Stimulated activated naive CD8-positive, alpha-beta T cell treated with anti-CD3 and anti-CD28 coated beads, Interleukin-15, Interleukin-2, amounts not matched to agents 100 ng/mL and 50 ng/mL, for 24 hours (primary cell): ENCODE measurements around the gene GRHL1.
"Not testable (repeated sequence)": the region's sequence is repeated elsewhere in the genome, so short reads cannot be mapped to it uniquely, and the experiment has no call there.

Experiments
- H3K27ac Mint-ChIP-seq: one replicate; pipeline ENCODE4 v1.8.0; 2021; ENCODE audit warnings: mild to moderate bottlenecking, mixed read lengths
- H3K27me3 Mint-ChIP-seq: one replicate; pipeline ENCODE4 v1.8.0; 2021; ENCODE audit warnings: mixed read lengths
- H3K36me3 Mint-ChIP-seq: one replicate; pipeline ENCODE4 v1.8.0; 2021; ENCODE audit warnings: low read depth, mixed read lengths
- H3K4me1 Mint-ChIP-seq: one replicate; pipeline ENCODE4 v1.8.0; 2021; ENCODE audit warnings: low read depth, mixed read lengths
- H3K4me3 Mint-ChIP-seq: one replicate; pipeline ENCODE4 v1.8.0; 2021; ENCODE audit warnings: mild to moderate bottlenecking, mixed read lengths
- H3K9me3 Mint-ChIP-seq: one replicate; pipeline ENCODE4 v1.8.0; 2021; ENCODE audit warnings: mixed read lengths

The GRHL1 gene

DNA sequence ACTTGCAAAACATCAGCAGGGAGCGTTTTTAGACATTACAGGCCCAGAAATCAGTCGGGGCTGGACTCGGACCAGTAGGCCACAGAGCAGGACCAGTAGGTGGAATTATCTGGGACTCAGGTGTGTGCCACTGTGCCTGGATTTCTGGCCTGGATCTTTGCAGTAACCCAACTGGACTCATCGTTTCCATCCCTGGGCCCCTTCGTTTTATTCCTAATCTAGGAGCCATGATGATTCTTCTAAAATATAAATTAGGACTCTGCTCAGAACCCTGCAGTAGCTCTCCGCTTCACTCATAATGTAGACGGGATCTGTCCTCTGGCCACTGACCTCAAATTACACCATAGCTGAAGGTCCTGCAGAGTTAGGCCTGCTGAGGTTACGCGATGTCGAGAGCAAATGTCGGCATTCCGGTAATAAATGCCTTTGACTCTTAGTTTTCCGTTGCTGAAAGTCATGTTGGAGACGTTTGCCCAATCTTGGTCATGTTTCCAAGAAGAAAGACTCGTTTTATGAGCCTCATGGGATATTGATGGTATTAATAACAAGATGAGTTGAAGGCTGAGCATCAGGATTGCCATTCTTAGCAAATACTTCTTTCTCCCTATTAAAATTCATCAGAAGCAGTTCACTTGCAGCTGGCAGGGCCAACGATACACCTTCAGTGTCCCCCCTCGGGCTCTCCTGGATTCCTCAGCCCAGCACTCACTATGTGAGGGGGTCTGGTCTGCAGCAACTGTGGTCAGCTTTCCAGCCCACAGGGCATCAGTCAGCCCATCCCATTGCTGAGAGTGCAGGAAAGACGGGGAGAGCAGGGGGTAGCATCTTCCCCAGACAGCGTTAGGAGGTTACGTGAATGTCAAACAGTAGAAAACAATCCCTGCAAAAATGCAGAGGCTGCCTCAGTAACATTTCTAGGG lies 52.0 kb downstream of the GRHL1 start:
- Mint-ChIP-seq H3K4me3 (no peak overlapping the region), H3K4me1 (no peaks in the 10 kb centered on the region), H3K27me3 (peaks cover 24% of the 10 kb centered on the region)

DNA sequence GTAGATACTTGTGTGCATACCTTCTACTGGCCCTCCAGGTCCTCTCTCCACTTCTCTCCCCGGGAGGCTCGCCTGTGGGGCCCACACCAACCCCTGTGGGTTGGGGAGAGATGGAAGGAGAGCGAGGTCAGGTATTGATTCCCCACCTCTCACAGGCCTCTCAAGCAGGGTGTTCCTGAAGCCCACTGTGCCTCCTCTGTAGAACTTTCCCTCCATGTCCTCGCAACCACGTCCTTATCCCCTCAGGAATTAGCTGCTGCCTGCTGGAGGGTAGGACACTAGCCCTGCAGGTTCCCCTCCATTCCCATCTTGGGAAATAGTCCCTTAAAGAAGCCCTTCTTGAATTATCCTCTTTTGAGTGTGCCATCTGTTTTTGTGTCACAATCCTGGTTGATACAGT lies 52.9 kb downstream of the GRHL1 start:
- peaks cover 24% of the 10 kb centered on the region for H3K27me3 Mint-ChIP-seq
- H3K27ac Mint-ChIP-seq = no peak overlapping the region
- no peaks in the 10 kb centered on the region for H3K4me1 Mint-ChIP-seq
- no peak overlapping the region for H3K4me3 Mint-ChIP-seq
- no peaks in the 10 kb centered on the region for H3K9me3 Mint-ChIP-seq
- H3K36me3 Mint-ChIP-seq = no peaks in the 10 kb centered on the region

More for the DNA sequence above, 52.0 kb downstream of the GRHL1 start:
- no peak overlapping the region for H3K27ac Mint-ChIP-seq
- no peaks in the 10 kb centered on the region for H3K9me3 Mint-ChIP-seq
- no peaks in the 10 kb centered on the region for H3K36me3 Mint-ChIP-seq

DNA sequence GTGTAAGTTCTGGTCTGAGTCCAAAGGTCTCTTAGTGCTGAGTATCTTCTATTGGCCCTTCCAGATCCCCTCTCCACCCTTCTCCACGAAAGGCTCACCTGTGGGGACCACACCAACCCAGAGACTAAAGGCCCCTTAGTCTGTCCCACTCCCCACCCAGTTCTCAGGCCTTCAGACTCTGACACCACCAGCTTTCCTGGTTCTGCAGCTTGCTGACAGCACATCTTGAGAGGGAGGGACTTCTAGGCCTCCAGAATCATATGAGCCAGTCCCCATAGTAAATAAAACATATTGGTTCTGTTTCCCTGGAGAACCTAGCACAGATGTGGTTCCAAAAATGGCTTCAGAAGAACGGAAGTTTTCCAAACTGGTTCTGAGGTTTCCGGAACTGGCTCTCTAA lies 53.3 kb downstream of the GRHL1 start:
- Mint-ChIP-seq H3K4me3 (no peak overlapping the region), H3K36me3 (no peaks in the 10 kb centered on the region), H3K4me1 (no peaks in the 10 kb centered on the region), H3K27me3 (peaks cover 24% of the 10 kb centered on the region), H3K9me3 (no peaks in the 10 kb centered on the region), H3K27ac (no peak overlapping the region)

- Mint-ChIP-seq H3K27ac (no peak overlapping the region), H3K4me3 (no peak overlapping the region), H3K9me3 (no peaks in the 10 kb centered on the region), H3K27me3 (peaks cover 24% of the 10 kb centered on the region), H3K36me3 (no peaks in the 10 kb centered on the region), H3K4me1 (no peaks in the 10 kb centered on the region)
Measured at GRCh38 chr2:10005461-10006235, 54.2 kb downstream of the GRHL1 start.

- H3K4me3 Mint-ChIP-seq = no peak overlapping the region
Measured at GRCh38 chr2:10006236-10007161, 55.0 kb downstream of the GRHL1 start.

GRCh38 chr2:10007435-10007834 lies 55.9 kb downstream of the GRHL1 start:
- H3K27me3 Mint-ChIP-seq = peaks cover 24% of the 10 kb centered on the region

More at GRCh38 chr2:10006236-10007161, 55.0 kb downstream of the GRHL1 start:
- Mint-ChIP-seq H3K27me3 (peaks cover 24% of the 10 kb centered on the region), H3K9me3 (no peaks in the 10 kb centered on the region), H3K36me3 (no peaks in the 10 kb centered on the region), H3K27ac (no peak overlapping the region), H3K4me1 (no peaks in the 10 kb centered on the region)

GRCh38 chr2:10007921-10008808 lies 56.7 kb downstream of the GRHL1 start:
- H3K4me3 Mint-ChIP-seq = no peak overlapping the region
- no peak overlapping the region for H3K27ac Mint-ChIP-seq
- no peaks in the 10 kb centered on the region for H3K9me3 Mint-ChIP-seq
- peaks cover 24% of the 10 kb centered on the region for H3K27me3 Mint-ChIP-seq
- no peaks in the 10 kb centered on the region for H3K36me3 Mint-ChIP-seq
- no peaks in the 10 kb centered on the region for H3K4me1 Mint-ChIP-seq

More at GRCh38 chr2:10007435-10007834, 55.9 kb downstream of the GRHL1 start:
- no peaks in the 10 kb centered on the region for H3K36me3 Mint-ChIP-seq
- no peak overlapping the region for H3K4me3 Mint-ChIP-seq
- no peaks in the 10 kb centered on the region for H3K9me3 Mint-ChIP-seq
- no peak overlapping the region for H3K27ac Mint-ChIP-seq
- H3K4me1 Mint-ChIP-seq = no peaks in the 10 kb centered on the region

- no peaks in the 10 kb centered on the region for H3K4me1 Mint-ChIP-seq
- no peak overlapping the region for H3K4me3 Mint-ChIP-seq
- H3K27me3 Mint-ChIP-seq = peaks cover 24% of the 10 kb centered on the region
- no peaks in the 10 kb centered on the region for H3K36me3 Mint-ChIP-seq
- no peaks in the 10 kb centered on the region for H3K9me3 Mint-ChIP-seq
- no peak overlapping the region for H3K27ac Mint-ChIP-seq
Measured at GRCh38 chr2:10008809-10009176, 57.3 kb downstream of the GRHL1 start.

DNA sequence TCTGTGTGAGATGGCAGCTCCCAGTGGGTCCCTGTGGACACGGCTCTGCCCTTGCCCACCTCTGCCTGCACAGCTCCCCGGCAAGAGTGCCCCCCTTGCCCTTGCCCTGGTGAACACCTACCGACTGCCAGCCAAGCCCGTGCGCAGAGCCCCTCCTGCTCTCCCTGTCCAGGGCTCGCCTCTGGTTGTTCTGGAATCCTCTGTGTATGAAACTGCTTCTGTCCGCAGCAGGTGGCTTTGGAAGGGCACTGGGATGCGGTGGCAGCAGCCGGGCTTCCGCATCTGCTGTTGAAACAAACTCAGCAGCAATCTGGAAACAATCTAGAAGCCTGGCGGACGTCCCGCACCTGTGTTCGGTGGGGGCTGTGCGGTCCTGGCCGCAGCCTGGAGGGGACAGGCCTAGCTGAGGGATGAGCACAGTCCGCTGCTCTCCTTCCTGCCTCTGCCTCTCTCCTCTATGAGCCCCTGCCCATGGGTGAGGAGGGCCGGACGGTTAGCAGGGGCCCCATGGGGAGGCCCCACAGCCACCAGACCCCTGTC lies 57.8 kb downstream of the GRHL1 start:
- peaks cover 24% of the 10 kb centered on the region for H3K27me3 Mint-ChIP-seq
- H3K9me3 Mint-ChIP-seq = no peaks in the 10 kb centered on the region
- H3K4me1 Mint-ChIP-seq = no peaks in the 10 kb centered on the region
- no peaks in the 10 kb centered on the region for H3K36me3 Mint-ChIP-seq
- H3K4me3 Mint-ChIP-seq = no peak overlapping the region
- no peak overlapping the region for H3K27ac Mint-ChIP-seq

GRCh38 chr2:10009811-10010781 lies 58.6 kb downstream of the GRHL1 start:
- H3K36me3 Mint-ChIP-seq = no peaks in the 10 kb centered on the region

DNA sequence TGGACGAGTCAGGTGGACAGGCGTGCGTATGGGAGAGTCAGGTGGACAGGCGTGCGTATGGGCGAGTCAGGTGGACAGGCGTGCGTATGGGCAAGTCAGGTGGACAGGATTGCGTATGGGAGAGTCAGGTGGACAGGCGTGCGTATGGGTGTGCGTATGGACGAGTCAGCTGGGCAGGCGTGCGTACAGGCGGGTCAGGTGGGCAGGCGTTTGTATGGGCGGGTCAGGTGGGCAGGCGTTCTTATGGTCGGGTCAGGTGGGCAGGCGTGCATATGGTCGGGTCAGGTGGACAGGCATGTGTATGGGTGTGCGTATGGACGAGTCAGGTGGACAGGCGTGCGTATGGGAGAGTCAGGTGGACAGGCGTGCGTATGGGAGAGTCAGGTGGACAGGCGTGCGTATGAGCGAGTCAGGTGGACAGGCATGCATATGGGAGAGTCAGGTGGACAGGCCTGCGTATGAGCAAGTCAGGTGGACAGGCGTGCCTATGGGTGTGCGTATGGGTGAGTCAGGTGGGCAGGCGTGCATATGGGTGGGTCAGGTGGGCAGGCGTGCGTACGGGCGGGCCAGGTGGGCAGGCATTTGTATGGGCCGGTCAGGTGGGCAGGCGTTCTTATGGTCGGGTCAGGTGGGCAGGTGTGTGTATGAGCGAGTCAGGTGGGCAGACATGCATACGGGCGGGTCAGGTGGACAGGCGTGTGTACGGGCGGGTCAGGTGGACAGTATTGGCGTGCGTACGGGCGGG lies 59.5 kb downstream of the GRHL1 start:
- H3K27ac Mint-ChIP-seq, H3K9me3 Mint-ChIP-seq, H3K4me1 Mint-ChIP-seq, H3K36me3 Mint-ChIP-seq, H3K4me3 Mint-ChIP-seq: not testable (repeated sequence)
- peaks cover 16% of the 10 kb centered on the region for H3K27me3 Mint-ChIP-seq

More at GRCh38 chr2:10009811-10010781, 58.6 kb downstream of the GRHL1 start:
- no peak overlapping the region for H3K4me3 Mint-ChIP-seq
- H3K4me1 Mint-ChIP-seq = no peaks in the 10 kb centered on the region
- no peak overlapping the region for H3K27ac Mint-ChIP-seq
- no peaks in the 10 kb centered on the region for H3K9me3 Mint-ChIP-seq
- peaks cover 24% of the 10 kb centered on the region for H3K27me3 Mint-ChIP-seq

GRCh38 chr2:10011606-10012325 lies 60.3 kb downstream of the GRHL1 start:
- H3K27ac Mint-ChIP-seq, H3K4me1 Mint-ChIP-seq, H3K9me3 Mint-ChIP-seq, H3K36me3 Mint-ChIP-seq, H3K4me3 Mint-ChIP-seq: not testable (repeated sequence)
- peaks cover 13% of the 10 kb centered on the region for H3K27me3 Mint-ChIP-seq
